ENCODE data around the gene NECTIN1.

NECTIN1 gene

DNA sequence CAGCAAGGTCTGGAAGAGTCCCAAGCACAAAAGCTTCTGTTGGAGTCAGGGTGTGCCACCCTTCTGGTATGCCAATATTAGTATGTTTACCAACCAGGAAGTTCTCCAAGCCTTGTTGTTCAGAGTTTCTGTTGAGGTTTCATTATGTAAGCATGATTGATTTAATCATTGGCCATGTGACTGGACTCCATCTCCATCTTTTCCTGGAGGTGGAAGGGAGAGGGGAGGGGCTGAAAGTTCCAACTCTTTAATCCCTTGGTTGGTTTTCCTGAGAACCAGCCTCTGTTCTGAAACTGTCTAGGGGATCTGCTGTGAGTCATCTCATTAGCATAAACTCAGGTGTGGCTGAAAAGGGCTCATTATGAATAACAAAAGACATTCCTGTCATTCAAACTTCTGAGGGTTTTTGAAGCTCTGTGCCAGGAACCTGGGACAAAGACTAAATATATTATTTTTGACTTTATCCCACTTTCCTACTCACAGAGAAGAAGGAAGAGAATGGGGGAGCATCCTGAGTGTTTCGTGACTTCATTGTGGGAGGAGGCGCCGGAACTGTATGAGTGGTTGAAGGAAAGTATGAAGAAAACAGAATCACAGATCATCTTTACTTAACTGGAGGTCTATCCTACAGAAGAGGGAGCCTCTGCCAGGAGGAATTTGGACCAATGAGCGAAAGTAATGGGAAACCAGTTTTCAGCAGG is 138.2 kb downstream of the NECTIN1 start:
- no peak overlapping the region for H3K27ac ChIP-seq
- TF ChIP-seq, protein P1, sequence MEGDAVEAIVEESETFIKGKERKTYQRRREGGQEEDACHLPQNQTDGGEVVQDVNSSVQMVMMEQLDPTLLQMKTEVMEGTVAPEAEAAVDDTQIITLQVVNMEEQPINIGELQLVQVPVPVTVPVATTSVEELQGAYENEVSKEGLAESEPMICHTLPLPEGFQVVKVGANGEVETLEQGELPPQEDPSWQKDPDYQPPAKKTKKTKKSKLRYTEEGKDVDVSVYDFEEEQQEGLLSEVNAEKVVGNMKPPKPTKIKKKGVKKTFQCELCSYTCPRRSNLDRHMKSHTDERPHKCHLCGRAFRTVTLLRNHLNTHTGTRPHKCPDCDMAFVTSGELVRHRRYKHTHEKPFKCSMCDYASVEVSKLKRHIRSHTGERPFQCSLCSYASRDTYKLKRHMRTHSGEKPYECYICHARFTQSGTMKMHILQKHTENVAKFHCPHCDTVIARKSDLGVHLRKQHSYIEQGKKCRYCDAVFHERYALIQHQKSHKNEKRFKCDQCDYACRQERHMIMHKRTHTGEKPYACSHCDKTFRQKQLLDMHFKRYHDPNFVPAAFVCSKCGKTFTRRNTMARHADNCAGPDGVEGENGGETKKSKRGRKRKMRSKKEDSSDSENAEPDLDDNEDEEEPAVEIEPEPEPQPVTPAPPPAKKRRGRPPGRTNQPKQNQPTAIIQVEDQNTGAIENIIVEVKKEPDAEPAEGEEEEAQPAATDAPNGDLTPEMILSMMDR (conservative IDR thresholded peaks at IDR 0.05) = no peak

DNA sequence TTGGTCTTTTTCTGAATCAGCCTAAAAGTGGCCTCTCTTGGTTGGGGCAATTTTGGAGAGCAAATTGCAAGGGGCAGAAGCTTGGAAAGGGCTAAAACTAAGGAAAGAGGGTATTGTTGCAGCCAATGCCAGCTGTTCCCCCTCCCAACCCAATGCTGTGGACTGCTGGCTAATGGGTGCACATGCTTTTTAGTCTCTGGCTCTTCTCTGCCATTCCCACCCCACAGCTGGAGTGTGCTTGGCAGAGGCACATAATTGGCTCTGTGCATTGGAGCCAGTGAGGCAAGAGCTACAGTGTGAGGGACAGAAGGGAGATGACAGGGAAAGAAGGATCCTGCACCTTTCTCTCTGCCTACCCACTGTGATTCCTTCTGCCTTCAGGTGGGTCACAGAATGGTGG is 140.0 kb downstream of the NECTIN1 start:
- H3K27ac ChIP-seq = no peak overlapping the region
- TF ChIP-seq, protein P1 (conservative IDR thresholded peaks at IDR 0.05) = no peak
